Sigmoid colon (tissue), 7 donors: ENCODE data around the gene CDC25B. TPM values are rescaled to one million over a fixed set of nuclear protein-coding genes. Genes with fewer than 3 reads are reported as not detected.
A peak's percentile ranks its signal among the peaks of the same experiment; 100 is the strongest.

ENCODE experiments used
- DNase-seq: peaks from one replicate; pipeline ENCODE4 v3.0.0-alpha.2; 2019
- H3K27ac ChIP-seq, 4 donors: fragments of 200-600 bp; sonication (generic); one replicate each; pipeline ENCODE4 v1.5.1; 2016 to 2019; ENCODE audit warnings: mild to moderate bottlenecking in 1 of 4
- H3K27me3 ChIP-seq, 3 donors: fragments of 200-600 bp; sonication (generic); one replicate each; pipeline ENCODE4 v1.5.1; 2019; ENCODE audit warnings: mild to moderate bottlenecking in 1 of 3
- H3K36me3 ChIP-seq, 4 donors: fragments of 200-600 bp; sonication (generic); one replicate each; pipeline ENCODE4 v1.5.1; 2016 to 2019
- H3K4me1 ChIP-seq, 4 donors: fragments of 200-600 bp; sonication (generic); one replicate each; pipeline ENCODE4 v1.5.1; 2017 to 2019
- H3K4me3 ChIP-seq, 4 donors: fragments of 200-600 bp; sonication (generic); one replicate each; pipeline ENCODE4 v1.5.1; 2017 to 2019; ENCODE audit warnings: mild to moderate bottlenecking in 2 of 4, moderate library complexity in 1 of 4
- H3K9me3 ChIP-seq, 4 donors: fragments of 200-600 bp in 3 of 4; sonication (generic) in 3 of 4; one replicate each; pipeline versions ENCODE4 v1.5.1 to v1.6.1; 2013 to 2019
- EP300 ChIP-seq, 4 donors: sonication (generic); formaldehyde crosslinking; IDR thresholded peaks; one replicate each; pipeline ENCODE4 v1.6.1; 2017; ENCODE audit warnings: antibody characterized with exemption in 4 of 4
- POLR2A ChIP-seq, 2 donors: fragments of 450-650 bp; IDR thresholded peaks; one replicate each; pipeline ENCODE4 v1.6.1; 2016; ENCODE audit warnings: antibody characterized with exemption in 2 of 2, mild to moderate bottlenecking in 2 of 2, moderate library complexity in 2 of 2
- POLR2AphosphoS5 ChIP-seq, 4 donors: sonication (generic); formaldehyde crosslinking; IDR thresholded peaks; one replicate each; pipeline ENCODE4 v1.6.1; 2017; ENCODE audit warnings: antibody characterized with exemption in 4 of 4
- WGBS, 2 donors: extraction: QIAGEN DNeasy Blood & Tissue Kit; methylation state at CpG; one replicate each; pipeline ENCODE4 v1.1.7; 2013; 5-methylcytosine and 5-hydroxymethylcytosine counted together
- intact Hi-C: fragments of 100-400 bp; cut with DNase I; formaldehyde crosslinking; loops from one replicate; pipeline ENCODE4 v1.15.1; 2023
- polyA plus RNA-seq, 3 donors: library from polyadenylated mRNA; stranded (reverse); fragments of 200-250 nt; gene quantifications; one replicate each; pipeline ENCODE4 v1.2.3, GENCODE V29; 2013
- total RNA-seq, 4 donors: library from RNA; depleted of rRNA; stranded (reverse); fragments of >200 nt; gene quantifications; one replicate each; pipeline ENCODE4 v1.1.0, GENCODE V29; 2016
- TF ChIP-seq, protein P1 (sequence below), 4 experiments: fragments of 450-650 bp in 3 of 4; fragments of 200-600 bp in 1 of 4; IDR thresholded peaks; one replicate each; pipeline ENCODE4 v1.5.1; 2016 to 2019; ENCODE audit warnings: antibody characterized with exemption in 4 of 4, mild to moderate bottlenecking in 3 of 4, moderate library complexity in 2 of 4
- donor health status: healthy with polysubstance abuse.
- donor health status: Bipolar disorder and iron deficiency.
- donor health status: healthy.

Gene CDC25B
- total and polyA plus RNA-seq, 7 donors: 12.5 to 65.8 (median 21.8) TPM

DNA sequence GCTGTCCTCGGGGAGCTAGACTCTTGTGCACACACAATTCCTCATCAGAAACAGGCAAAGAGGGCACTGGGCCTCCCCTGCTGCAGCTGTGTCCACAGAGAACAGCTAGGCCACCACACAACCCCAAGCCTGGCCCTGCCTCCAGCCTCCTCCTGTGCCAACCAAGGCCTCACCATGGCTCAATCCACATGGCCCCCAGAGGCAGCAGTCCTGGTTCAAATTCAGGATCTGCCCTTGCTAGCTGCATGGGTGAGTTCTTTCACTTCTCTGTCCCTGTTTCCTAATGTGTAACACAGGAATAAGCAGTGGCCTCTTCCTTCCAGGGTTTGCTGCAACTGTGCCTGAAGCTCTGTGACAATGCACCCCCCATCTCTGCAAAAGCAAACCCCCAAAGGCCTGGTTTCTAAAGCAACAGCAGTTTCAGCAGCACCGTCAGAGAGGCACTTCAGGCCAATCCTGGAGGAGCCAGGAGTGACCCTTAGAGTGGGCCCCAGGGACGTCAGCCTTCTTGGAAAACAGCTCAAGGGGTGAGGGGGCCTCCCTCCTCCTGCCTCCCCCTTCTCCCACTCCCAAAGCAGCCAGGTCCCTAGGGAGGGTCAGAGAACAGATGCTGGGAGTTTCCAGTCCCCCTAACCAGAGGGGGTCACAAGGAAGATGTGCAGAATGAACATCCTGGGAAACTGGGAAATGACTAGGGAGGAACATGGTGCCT is 30.8 kb upstream of the CDC25B start:
- intact Hi-C loops: loop anchor here (5.0 kb wide), 1 partner anchor 88 kb away; no protein-coding TSS in a partner anchor
- TF ChIP-seq EP300 (IDR thresholded peaks at IDR 0.05) (no peak), POLR2AphosphoS5 (IDR thresholded peaks at IDR 0.05) (no peak), POLR2A (IDR thresholded peaks at IDR 0.05) (no peak)
- TF ChIP-seq, protein P1, sequence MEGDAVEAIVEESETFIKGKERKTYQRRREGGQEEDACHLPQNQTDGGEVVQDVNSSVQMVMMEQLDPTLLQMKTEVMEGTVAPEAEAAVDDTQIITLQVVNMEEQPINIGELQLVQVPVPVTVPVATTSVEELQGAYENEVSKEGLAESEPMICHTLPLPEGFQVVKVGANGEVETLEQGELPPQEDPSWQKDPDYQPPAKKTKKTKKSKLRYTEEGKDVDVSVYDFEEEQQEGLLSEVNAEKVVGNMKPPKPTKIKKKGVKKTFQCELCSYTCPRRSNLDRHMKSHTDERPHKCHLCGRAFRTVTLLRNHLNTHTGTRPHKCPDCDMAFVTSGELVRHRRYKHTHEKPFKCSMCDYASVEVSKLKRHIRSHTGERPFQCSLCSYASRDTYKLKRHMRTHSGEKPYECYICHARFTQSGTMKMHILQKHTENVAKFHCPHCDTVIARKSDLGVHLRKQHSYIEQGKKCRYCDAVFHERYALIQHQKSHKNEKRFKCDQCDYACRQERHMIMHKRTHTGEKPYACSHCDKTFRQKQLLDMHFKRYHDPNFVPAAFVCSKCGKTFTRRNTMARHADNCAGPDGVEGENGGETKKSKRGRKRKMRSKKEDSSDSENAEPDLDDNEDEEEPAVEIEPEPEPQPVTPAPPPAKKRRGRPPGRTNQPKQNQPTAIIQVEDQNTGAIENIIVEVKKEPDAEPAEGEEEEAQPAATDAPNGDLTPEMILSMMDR (IDR thresholded peaks at IDR 0.05): no peak
- H3K27ac ChIP-seq: peak overlapping the region; percentile 91 to 96 (median 92)

GRCh38 chr20:3766422-3767109 is 29.5 kb upstream of the CDC25B start:
- TF ChIP-seq EP300 (IDR thresholded peaks at IDR 0.05) (no peak), POLR2A (IDR thresholded peaks at IDR 0.05) (no peak), POLR2AphosphoS5 (IDR thresholded peaks at IDR 0.05) (no peak)
- TF ChIP-seq, protein P1 (IDR thresholded peaks at IDR 0.05): no peak
- 22 to 36% methylated on average over 9 of the region's 9 CpGs for WGBS, 2 donors
- intact Hi-C loops: loop anchor here (5.0 kb wide), 1 partner anchor 89 kb away; no protein-coding TSS in a partner anchor

More for the DNA sequence above, 30.8 kb upstream of the CDC25B start:
- Histone ChIP-seq H3K27me3 (no peaks in the 10 kb centered on the region), H3K4me3 (peak overlapping the region in 2 of 4 donors; percentile 78 to 92), H3K4me1 (peaks cover 0 to 82% (median 73%) of the 10 kb centered on the region in 4 donors), H3K36me3 (no peaks in the 10 kb centered on the region), H3K9me3 (no peaks in the 10 kb centered on the region)
- no peak for DNase-seq
- 76 to 83% methylated on average over 3 of the region's 3 CpGs for WGBS, 2 donors

DNA sequence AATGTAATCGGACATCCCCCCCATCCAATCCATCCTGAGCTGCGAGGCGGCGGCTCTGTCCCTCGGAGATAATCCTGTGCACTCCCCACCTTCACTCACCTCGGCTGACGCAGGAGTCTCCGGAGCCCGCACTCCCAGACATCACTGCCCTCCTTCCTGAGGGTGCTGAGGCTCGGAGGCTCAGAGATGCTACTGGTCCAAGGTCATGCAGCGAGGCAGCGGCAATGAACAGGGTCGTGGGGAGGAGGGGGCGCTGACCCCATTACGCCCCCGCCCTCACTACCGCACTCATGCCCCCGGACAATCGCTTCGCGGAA is 29.0 kb upstream of the CDC25B start:
- Histone ChIP-seq H3K36me3 (no peaks in the 10 kb centered on the region), H3K27me3 (no peaks in the 10 kb centered on the region), H3K9me3 (no peaks in the 10 kb centered on the region), H3K4me3 (peak overlapping the region; percentile 78 to 92 (median 88)), H3K4me1 (peaks cover 0 to 64% (median 57%) of the 10 kb centered on the region in 4 donors), H3K27ac (peak overlapping the region; percentile 91 to 96 (median 92))
- WGBS, 2 donors: 1 to 2% methylated on average over 21 of the region's 21 CpGs
- TF ChIP-seq POLR2A (IDR thresholded peaks at IDR 0.05) (no peak), EP300 (IDR thresholded peaks at IDR 0.05) (no peak), POLR2AphosphoS5 (IDR thresholded peaks at IDR 0.05) (no peak)
- TF ChIP-seq, protein P1 (IDR thresholded peaks at IDR 0.05): no peak
- DNase-seq: no peak
- intact Hi-C loops: loop anchor here (5.0 kb wide), 1 partner anchor 90 kb away; no protein-coding TSS in a partner anchor

More at GRCh38 chr20:3766422-3767109, 29.5 kb upstream of the CDC25B start:
- Histone ChIP-seq H3K27ac (peak overlapping the region; percentile 91 to 96 (median 92)), H3K27me3 (no peaks in the 10 kb centered on the region), H3K9me3 (no peaks in the 10 kb centered on the region), H3K4me3 (peak overlapping the region; percentile 78 to 92 (median 88)), H3K36me3 (no peaks in the 10 kb centered on the region), H3K4me1 (peaks cover 0 to 69% (median 61%) of the 10 kb centered on the region in 4 donors)
- DNase-seq: peak; percentile 68

GRCh38 chr20:3767427-3768341 is 28.4 kb upstream of the CDC25B start, which contains the start of gene ADISSP:
TSS of gene ADISSP (minus strand) at chr20:3767753. CDS start at chr20:3760100, 7,653 bp downstream.
- 0 to 1% methylated on average over 80 of the region's 80 CpGs for WGBS, 2 donors
- Histone ChIP-seq H3K4me1 (peaks cover 0 to 58% (median 52%) of the 10 kb centered on the region in 4 donors), H3K9me3 (no peaks in the 10 kb centered on the region), H3K36me3 (no peaks in the 10 kb centered on the region), H3K4me3 (peak within 1 kb of the TSS; percentile 78 to 92 (median 88)), H3K27me3 (no peaks in the 10 kb centered on the region), H3K27ac (peak within 1 kb of the TSS; percentile 91 to 96 (median 92))
- TF ChIP-seq POLR2A (IDR thresholded peaks at IDR 0.05) (peak; percentile 12 to 51), POLR2AphosphoS5 (IDR thresholded peaks at IDR 0.05) (peak; percentile 67 to 88 (median 86)), EP300 (IDR thresholded peaks at IDR 0.05) (no peak)
- TF ChIP-seq, protein P1 (IDR thresholded peaks at IDR 0.05): no peak
- intact Hi-C loops: loop anchor here (5.0 kb wide), 1 partner anchor 90 kb away; no protein-coding TSS in a partner anchor
- DNase-seq: peak; percentile 100
